HG02623 (cell line): ENCODE results near the gene USP32.

ENCODE experiments used
- ATAC-seq: cut with Tn5 transposase; IDR thresholded peaks from one replicate; pipeline ENCODE4 v1.9.1; 2021; ENCODE audit warnings: moderate library complexity; ENCODE audit not compliant: unreplicated experiment

Gene USP32

GRCh38 chr17:60139438-60140285 lies 252.3 kb downstream of the USP32 start:
- no peak for ATAC-seq

GRCh38 chr17:60138769-60139437 lies 253.0 kb downstream of the USP32 start:
- ATAC-seq = no peak

GRCh38 chr17:60137731-60138130 lies 254.2 kb downstream of the USP32 start:
- no peak for ATAC-seq

- no peak for ATAC-seq
Observed at GRCh38 chr17:60135951-60136666, 255.8 kb downstream of the USP32 start.

- peak; percentile 75 for ATAC-seq
Observed at GRCh38 chr17:60135151-60135950, 256.6 kb downstream of the USP32 start.

GRCh38 chr17:60134396-60135150 lies 257.4 kb downstream of the USP32 start:
- peak; percentile 5 for ATAC-seq

GRCh38 chr17:60130466-60130865 lies 261.5 kb downstream of the USP32 start:
- ATAC-seq = no peak

GRCh38 chr17:60129164-60129563 lies 262.8 kb downstream of the USP32 start:
- ATAC-seq = no peak
